Embryonic facial prominence (tissue), 1 donor: Measurements from ENCODE around the gene RGCC.

Source experiments
- DNase-seq: peaks from one replicate; pipeline ENCODE4 v3.0.0-alpha.2; 2016; ENCODE audit errors: extremely low spot score

The RGCC gene

GRCh38 chr13:41453620-41454019 lies 3.7 kb upstream of the RGCC start:
- DNase-seq = no peak

DNA sequence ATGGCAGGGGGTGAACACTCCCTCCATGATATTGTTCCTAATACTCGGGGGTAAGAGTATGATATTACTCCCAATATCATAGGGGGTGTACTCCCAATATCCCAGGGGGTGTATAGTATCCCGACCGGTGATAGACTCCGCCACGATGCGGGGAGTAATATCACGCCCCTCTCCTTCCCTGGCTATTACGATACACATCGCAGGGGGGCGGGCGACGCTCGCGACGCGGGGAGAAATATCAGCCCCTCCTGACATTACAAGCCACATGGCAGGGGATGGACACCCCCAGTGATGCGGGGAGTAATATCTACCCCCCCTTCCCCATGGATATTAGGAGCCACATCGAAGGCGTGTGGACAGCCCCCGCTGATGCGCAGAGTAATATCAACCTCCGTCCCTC lies 3.2 kb upstream of the RGCC start:
- DNase-seq = no peak

DNA sequence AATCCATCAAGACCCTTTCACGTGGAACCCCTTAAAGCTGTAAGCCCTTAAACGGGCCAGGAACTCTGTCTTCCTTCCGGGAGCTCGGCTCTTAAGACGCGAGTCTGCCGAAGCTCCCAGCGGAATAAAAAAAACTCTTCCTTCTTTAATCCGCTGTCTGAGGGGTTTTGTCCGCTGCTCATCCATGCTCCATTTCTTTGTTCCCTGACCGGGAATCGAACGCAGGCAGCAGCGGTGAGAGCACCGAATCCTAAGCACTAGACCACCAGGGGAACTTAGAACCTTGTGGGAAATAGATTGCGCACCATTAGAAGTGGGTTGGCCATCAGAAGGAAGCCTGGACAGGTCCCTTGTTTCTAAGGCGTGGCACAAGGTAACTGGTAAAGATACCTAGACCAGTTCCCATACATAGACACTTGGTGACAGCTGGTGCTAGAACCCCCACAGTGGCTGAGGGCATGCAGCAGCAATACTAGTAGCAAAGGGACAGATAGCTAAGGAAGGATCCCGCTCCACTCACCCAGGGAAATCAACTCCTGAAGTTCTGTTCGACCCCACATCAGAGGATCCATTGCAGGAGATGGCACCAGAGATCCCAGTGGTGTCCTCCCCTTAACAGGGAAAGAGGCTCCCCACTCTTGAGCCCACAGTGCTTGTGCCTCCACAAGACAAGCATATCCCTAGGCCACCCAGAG lies 1.5 kb upstream of the RGCC start:
- DNase-seq = no peak

DNA sequence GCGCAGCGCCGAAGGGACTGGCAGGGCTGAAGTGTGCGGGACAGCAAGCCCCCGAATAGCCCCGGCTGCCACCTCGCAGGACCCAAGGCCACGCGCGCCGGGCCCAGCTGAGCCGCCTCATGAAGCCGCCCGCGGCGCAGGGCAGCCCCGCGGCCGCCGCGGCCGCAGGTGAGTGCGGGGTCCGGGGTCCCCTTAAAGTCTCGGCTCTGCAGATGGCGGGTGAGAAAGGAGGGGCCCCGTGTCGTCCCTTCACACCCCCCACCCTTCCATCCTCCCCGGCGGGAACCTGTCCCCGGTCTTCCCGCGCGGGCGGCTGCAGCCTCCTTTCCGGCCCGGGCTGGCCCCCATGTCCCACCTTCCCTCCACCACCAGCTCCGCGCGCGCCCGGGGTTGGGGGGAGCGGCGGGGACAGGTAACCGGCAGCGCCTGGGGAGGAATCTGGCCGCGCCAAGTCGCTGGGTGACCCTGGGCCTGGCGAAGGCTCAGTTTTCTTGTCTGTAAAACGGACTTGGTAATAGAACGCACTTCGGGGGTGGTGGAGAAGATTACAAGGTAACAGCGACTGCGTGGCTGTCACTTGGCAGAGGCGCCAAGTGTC lies 338 bp downstream of the RGCC start:
- no peak for DNase-seq

- DNase-seq = no peak
Observed at GRCh38 chr13:41458187-41458760, 924 bp downstream of the RGCC start.

DNA sequence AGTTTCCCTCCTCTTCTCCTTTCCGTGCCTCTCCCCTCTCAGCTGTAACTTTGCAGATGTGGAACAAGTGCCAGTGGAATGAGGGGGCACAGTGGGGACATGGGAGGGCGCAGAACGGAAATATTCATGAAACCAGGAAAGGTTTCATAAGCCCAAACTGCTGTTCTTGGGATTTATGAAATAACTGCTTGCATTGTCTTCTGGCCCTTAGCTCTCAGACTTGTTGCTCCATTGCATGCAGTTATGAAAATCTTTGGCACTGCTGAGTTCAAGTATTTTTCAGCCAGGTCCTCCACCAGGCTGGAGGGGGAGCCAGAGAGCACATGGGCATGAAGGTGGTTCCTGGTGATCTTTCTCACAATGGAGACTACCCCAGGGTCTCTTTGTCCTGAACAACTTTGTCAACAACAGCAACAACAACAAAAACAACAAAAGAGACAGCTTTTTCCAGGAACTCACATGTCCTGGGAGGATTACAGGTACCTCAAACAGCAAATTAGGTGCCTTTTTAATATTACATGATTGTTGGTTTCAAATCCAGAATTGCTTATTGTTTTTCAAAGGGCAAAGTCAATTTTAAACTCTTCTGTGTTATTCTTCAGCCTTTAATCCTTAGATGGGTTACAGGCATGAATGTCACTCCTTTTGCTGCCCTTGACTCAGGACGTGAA lies 1.5 kb downstream of the RGCC start:
- no peak for DNase-seq

DNA sequence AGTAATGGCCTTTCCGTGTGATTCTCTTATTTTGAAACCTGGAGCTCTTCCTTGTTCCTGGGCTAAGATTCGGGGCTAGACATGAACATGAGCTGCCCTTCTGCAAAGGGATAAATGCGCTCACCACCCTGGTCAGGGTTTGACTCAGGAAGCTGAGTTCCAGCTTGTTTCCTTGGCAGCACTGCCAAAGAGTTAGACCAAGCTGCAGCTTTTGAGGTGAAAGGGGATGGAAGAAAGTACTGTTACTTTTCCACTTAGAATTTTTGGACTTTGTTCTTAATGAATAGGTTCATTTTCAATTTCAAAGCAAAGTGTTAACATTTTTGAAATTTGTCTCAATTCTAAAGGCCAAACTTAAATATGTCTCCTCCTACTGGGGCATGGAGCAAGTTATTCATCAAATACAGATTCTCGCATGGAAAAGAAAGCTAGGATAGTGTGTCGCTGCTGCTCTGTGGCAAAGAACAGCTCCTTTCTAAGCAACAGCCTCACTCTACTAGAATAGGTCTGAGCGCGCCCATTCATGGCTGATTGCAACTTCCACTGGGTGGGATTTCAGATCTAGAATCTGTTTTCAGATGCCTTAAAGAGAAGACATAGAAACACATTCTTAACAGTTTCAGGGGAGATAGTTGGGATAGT lies 2.2 kb downstream of the RGCC start:
- peak; percentile 69 for DNase-seq

- DNase-seq = no peak
Observed at GRCh38 chr13:41460074-41460465, 2.7 kb downstream of the RGCC start.

DNA sequence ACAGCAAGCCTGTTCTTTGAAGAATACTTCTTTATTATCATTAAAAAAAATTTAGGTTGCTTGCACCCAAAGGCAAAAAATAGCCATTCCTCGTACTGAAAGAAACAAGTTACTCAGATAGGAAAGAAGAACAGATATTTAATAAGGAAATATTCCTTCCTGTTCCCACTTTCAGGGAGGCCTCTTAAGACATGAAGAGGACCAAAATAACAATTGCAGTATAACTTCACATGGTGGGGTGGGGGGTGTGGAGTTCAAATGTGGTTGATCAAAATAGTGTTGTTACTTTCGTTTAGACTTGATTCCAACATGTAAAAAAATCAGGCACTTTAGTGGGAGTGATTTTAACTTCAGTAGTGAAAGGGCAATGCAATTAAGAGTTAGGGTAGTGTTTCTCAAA lies 3.6 kb downstream of the RGCC start:
- no peak for DNase-seq

- DNase-seq = no peak
Observed at GRCh38 chr13:41461527-41462139, 4.3 kb downstream of the RGCC start.

DNA sequence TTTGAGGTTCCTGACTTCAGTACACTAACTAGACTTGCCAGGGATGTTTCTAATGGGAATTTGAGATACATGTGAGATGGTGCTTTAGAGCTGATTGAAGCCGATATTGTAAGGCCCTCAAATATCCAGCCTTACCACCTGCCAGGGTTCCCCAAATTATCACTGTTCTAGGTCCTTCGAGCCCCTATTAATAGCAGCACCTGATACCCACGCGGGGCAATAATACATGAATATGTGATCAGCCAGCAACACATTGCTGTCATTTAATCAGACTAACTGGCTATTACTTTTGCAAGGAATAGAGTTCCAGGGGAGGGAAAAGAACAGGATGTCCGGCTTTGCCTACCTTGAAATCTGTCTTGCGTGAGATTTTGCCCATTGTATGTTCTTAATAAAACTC lies 5.1 kb downstream of the RGCC start:
- no peak for DNase-seq

DNA sequence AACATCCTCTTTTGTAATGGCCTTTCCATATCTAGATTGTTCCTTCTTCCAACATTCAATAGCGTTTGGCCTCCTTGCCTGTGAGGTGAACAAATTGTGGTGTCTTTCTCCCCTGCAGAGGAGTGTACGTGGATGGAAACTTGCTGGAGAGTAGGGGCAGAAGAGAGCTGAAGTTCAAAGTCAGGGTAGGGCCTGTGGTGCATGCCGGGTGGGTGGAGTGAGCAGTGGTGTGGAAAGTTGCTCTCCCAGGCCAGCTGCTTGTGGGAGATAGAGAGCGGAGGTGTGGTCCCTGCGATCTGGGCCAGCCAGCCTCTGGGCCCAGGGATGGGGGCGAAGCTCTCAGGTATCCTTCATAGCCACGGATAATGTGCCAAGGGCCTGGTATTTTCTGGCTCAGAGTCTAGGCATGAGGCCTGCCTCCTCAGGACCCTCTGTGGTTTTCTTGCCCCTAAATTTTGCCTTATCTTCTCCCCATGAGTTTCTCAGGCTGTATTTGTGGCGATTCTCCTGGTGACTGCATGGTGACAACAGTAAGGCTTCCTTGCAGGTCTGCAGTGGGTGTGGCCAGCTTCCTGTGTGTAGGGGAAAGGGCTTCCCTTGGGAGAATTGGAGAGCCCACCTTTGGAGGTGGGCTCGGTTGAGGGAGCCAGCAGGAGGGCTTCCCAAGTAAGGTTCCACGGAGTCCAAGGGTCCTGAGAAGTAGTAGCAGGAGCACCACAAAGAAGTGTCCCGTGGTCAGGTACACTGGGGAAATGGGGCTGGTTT lies 6.7 kb downstream of the RGCC start:
- DNase-seq = no peak

GRCh38 chr13:41465241-41465847 lies 8.0 kb downstream of the RGCC start:
- DNase-seq = no peak

GRCh38 chr13:41465898-41466320 lies 8.6 kb downstream of the RGCC start:
- DNase-seq = no peak

- DNase-seq = no peak
Observed at GRCh38 chr13:41467425-41467945, 10.1 kb downstream of the RGCC start.

DNA sequence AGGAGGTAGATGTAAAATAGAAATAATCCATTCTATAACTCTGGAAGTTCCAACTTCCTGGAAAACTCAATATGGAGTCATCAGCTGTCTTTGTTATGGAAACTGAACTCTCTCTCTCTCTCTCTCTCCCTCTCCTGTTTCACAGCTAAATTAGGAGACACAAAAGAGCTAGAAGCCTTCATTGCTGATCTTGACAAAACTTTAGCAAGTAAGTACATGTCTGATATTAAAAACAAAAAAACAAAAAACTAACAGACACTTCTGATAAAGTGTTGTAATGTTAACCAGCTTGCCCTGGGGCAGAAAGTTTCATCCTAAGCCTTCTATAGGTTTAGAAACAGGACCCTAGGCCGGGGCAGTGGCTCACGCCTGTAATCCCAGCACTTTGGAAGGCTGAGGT lies 11.3 kb downstream of the RGCC start:
- no peak for DNase-seq

GRCh38 chr13:41470196-41470595 lies 12.8 kb downstream of the RGCC start:
- DNase-seq = no peak

DNA sequence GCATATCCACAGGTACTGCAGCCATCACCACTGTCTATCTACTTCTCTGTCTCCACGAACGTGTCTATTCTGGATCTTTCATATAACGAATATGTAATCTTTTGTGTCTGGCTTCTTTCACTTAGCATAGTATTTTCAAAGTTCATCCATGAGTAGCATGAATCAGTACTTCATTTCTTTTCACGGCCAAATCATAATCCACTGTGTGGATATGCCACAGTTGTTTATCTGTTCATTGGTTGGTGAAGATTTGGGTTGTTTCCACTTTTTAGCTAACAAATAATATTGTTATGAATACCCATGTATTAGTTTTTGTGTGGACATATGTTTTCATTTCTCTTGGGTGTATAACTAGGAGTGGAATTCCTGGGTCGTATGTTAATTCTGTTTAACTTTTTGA lies 14.4 kb downstream of the RGCC start:
- DNase-seq = no peak

DNA sequence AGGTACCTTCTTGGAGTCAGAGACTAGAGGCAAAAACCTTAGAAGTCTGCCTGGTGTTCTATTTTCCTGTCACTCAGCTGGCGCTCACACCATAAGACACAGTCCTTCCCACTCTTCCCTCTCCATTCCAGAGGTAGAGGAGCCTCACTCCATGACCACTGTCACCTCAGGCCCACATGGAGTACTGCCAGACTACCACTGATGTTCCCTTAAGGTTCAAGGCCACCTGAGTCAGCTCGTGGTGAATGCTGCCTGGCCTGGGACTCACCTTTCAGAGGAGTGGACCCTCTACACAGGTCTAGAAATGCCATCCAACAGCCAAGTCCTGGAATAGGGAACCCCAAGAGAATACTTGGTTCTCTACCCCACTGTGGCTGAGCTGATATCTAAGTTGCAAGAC lies 29.9 kb downstream of the RGCC start:
- no peak for DNase-seq

DNA sequence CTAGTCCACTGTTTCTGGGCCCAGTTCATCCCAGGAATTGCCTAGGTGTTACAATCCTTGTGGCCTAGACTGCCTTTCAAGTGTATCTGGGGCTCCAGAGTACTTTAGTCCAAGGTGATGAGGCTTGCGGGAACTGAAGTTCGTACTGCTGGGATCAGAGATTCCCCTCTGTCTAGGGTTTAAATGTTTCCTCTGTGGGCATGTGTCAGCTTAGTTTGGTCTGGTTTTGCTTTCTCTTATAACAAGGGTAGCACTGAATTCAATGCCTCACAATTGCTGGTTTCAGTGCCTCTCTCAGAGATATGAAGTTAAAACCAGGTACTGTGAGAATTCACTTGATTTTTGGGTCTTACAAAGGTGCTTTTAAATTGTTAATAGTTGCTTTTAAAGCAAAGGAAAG lies 30.8 kb downstream of the RGCC start:
- DNase-seq = no peak
